Fibroblast of lung (primary cell): ENCODE data around the gene CNOT8. TPM values are rescaled to one million over a fixed set of nuclear protein-coding genes. Genes with fewer than 3 reads are reported as not detected.
"Not testable (repeated sequence)": the region's sequence is repeated elsewhere in the genome, so short reads cannot be mapped to it uniquely, and the experiment has no call there.

ENCODE experiments used
- DNase-seq, 2 donors: peaks; one replicate each; pipeline versions ENCODE4 v3.0.0 to v3.0.0-alpha.2; 2010; ENCODE audit warnings: low read depth in 2 of 2
- H2AFZ ChIP-seq: 2 replicates; pipeline ENCODE4 v1.5.1; 2012; ENCODE audit warnings: low read length, control low read depth, inconsistent platforms
- H3K27ac ChIP-seq: 2 replicates; pipeline ENCODE4 v1.5.1; 2011; ENCODE audit warnings: low read length, control low read depth; ENCODE audit not compliant: insufficient read depth
- H3K27me3 ChIP-seq: 2 replicates; pipeline ENCODE4 v1.5.1; 2011; ENCODE audit warnings: mild to moderate bottlenecking, low read length; ENCODE audit not compliant: control insufficient read depth, insufficient read depth
- H3K36me3 ChIP-seq: 2 replicates; pipeline ENCODE4 v1.5.1; 2011; ENCODE audit warnings: low read length; ENCODE audit not compliant: control insufficient read depth, insufficient read depth
- H3K4me1 ChIP-seq: 2 replicates; pipeline ENCODE4 v1.5.1; 2011; ENCODE audit warnings: low read length; ENCODE audit not compliant: control insufficient read depth, insufficient read depth; ENCODE audit errors: extremely low read depth
- H3K4me2 ChIP-seq: 2 replicates; pipeline ENCODE4 v1.5.1; 2011; ENCODE audit warnings: low read length, control low read depth; ENCODE audit not compliant: insufficient read depth; ENCODE audit errors: extremely low read depth
- H3K4me3 ChIP-seq, 4 experiments: fragments of 200-600 bp in 1 of 4; sonication (generic) in 1 of 4; replicated peaks in 1 of 4; 2 replicates each; pipeline ENCODE4 v1.5.1; 2011 to 2016; ENCODE audit warnings: low read length in 4 of 4, low read depth in 3 of 4, mild to moderate bottlenecking in 3 of 4, control low read depth in 2 of 4, inconsistent platforms in 1 of 4, mixed read lengths in 1 of 4; ENCODE audit not compliant: insufficient read depth in 1 of 4; ENCODE audit errors: control extremely low read depth in 1 of 4
- H3K79me2 ChIP-seq: 2 replicates; pipeline ENCODE4 v1.5.1; 2012; ENCODE audit warnings: mild to moderate bottlenecking, low read length, inconsistent platforms; ENCODE audit not compliant: control insufficient read depth, insufficient read depth
- H3K9ac ChIP-seq: 2 replicates; pipeline ENCODE4 v1.5.1; 2011; ENCODE audit warnings: mild to moderate bottlenecking, low read length, control low read depth; ENCODE audit not compliant: insufficient read depth
- H3K9me3 ChIP-seq: 2 replicates; pipeline ENCODE4 v1.5.1; 2012; ENCODE audit warnings: low read depth, low read length; ENCODE audit not compliant: control insufficient read depth, insufficient read depth
- H4K20me1 ChIP-seq: 2 replicates; pipeline ENCODE4 v1.5.1; 2011; ENCODE audit warnings: low read length; ENCODE audit not compliant: control insufficient read depth, insufficient read depth; ENCODE audit errors: extremely low read depth
- EZH2 ChIP-seq: IDR thresholded peaks from 2 replicates; pipeline ENCODE4 v1.5.1; 2012; ENCODE audit warnings: low read length, control low read depth, mild to moderate bottlenecking; ENCODE audit errors: missing control alignments
- polyA plus RNA-seq, 2 donors: library from polyadenylated mRNA; depleted of rRNA in 1 of 2; stranded (reverse) in 1 of 2; unstranded in 1 of 2; fragments of >200 nt; gene quantifications; 2 replicates each; pipeline ENCODE4 v1.2.1, GENCODE V29; 2011 to 2012; ENCODE audit warnings: missing spikeins in 1 of 2
- total RNA-seq: library from RNA; depleted of rRNA; stranded (reverse); fragments of >200 nt; gene quantifications from 2 replicates; pipeline ENCODE4 v1.2.1, GENCODE V29; 2014
- TF ChIP-seq, protein P1 (sequence below), 2 donors: IDR thresholded peaks in 1 of 2; conservative IDR thresholded peaks in 1 of 2; 1 replicate in 1 of 2; 2 replicates in 1 of 2; pipeline ENCODE4 v1.5.1; 2011 to 2012; ENCODE audit warnings: low read length in 2 of 2, control low read depth in 1 of 2, inconsistent platforms in 1 of 2, low read depth in 1 of 2, mild to moderate bottlenecking in 1 of 2

CNOT8 gene
- total and polyA plus RNA-seq, 2 donors (not counting 1 experiment from before 2014, with no cell fraction given) = 50.7 to 66.7 TPM

DNA sequence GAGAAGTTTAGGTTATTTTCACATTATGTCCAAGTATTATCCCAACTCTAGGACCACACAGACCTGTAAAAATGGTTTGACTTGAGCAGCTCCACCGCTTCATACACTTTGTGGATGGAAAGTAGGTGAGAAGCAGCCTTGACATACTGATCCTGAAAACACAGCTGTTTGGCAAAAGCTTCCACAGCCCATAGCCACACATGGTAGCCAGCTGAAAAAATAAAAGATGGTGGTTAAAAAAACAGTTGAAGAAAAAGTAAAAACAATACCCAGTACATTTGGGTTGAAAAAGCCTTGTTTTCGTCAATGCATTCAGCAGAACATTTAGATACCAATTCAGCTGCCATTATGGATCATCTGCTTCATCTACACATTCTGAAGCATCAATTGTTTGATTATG lies 42.8 kb downstream of the CNOT8 start:
- no peak overlapping the region for H3K9ac ChIP-seq
- no peaks in the 10 kb centered on the region for H3K9me3 ChIP-seq
- no peak overlapping the region for H3K4me2 ChIP-seq
- H3K27me3 ChIP-seq = no peaks in the 10 kb centered on the region
- H3K36me3 ChIP-seq = peaks cover 7% of the 10 kb centered on the region
- no peaks in the 10 kb centered on the region for H4K20me1 ChIP-seq
- no peak overlapping the region for H2AFZ ChIP-seq
- no peaks in the 10 kb centered on the region for H3K79me2 ChIP-seq
- no peaks in the 10 kb centered on the region for H3K4me1 ChIP-seq
- DNase-seq = peak; percentile 15 to 57
- TF ChIP-seq EZH2 = no peak
- TF ChIP-seq, protein P1, sequence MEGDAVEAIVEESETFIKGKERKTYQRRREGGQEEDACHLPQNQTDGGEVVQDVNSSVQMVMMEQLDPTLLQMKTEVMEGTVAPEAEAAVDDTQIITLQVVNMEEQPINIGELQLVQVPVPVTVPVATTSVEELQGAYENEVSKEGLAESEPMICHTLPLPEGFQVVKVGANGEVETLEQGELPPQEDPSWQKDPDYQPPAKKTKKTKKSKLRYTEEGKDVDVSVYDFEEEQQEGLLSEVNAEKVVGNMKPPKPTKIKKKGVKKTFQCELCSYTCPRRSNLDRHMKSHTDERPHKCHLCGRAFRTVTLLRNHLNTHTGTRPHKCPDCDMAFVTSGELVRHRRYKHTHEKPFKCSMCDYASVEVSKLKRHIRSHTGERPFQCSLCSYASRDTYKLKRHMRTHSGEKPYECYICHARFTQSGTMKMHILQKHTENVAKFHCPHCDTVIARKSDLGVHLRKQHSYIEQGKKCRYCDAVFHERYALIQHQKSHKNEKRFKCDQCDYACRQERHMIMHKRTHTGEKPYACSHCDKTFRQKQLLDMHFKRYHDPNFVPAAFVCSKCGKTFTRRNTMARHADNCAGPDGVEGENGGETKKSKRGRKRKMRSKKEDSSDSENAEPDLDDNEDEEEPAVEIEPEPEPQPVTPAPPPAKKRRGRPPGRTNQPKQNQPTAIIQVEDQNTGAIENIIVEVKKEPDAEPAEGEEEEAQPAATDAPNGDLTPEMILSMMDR (conservative IDR thresholded peaks at IDR 0.05 in 1 of 2, IDR thresholded peaks at IDR 0.05 in 1 of 2; ENCODE audit: low read depth in 1 of 2, low read length in 2 of 2) = no peak
- no peak overlapping the region for H3K27ac ChIP-seq
- H3K4me3 ChIP-seq = no peak overlapping the region

DNA sequence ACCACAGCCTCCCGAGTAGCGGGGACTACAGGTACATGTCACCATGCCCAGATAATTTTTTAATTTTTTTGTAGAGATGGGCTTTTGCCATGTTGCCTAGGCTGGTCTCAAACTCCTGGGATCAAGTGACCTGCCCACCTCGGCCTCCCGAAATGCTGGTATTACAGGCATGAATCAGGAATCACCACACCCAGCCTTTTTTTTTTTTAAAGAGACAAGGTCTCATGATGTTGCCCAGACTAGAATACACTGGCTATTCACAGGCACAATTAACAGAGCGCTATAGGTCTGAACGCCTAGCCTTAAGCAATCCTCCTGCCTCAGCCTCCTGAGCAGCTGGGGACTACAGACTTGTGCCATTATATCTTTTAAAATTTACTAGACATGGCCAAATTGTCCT lies 43.5 kb downstream of the CNOT8 start:
- Histone ChIP-seq H3K36me3 (peaks cover 7% of the 10 kb centered on the region), H3K27ac (no peak overlapping the region)
- TF ChIP-seq EZH2 = no peak
- TF ChIP-seq, protein P1 (conservative IDR thresholded peaks at IDR 0.05 in 1 of 2, IDR thresholded peaks at IDR 0.05 in 1 of 2; ENCODE audit: low read depth in 1 of 2, low read length in 2 of 2) = no peak

DNA sequence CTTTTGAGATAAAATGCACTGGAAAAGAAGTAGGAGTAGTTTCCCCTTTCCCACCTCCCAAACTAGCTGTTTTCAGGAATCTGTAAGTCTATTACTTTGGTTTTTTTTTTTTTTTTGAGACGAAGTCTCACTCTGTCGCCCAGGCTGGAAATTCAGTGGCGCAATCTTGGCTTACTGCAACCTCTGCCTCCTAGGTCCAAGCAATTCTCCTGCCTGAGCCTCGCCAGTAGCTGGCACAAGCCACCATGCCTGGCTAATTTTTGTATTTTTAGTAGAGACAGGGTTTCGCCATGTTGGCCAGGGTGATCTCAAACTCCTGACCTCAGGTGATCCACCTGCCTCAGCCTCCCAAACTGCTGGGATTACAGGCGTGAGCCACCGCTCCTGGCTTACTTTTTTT lies 47.2 kb downstream of the CNOT8 start:
- not testable (repeated sequence) for H3K4me1 ChIP-seq, H3K36me3 ChIP-seq, DNase-seq

More for the DNA sequence above, 43.5 kb downstream of the CNOT8 start:
- no peaks in the 10 kb centered on the region for H3K79me2 ChIP-seq
- H3K4me1 ChIP-seq = no peaks in the 10 kb centered on the region
- no peaks in the 10 kb centered on the region for H4K20me1 ChIP-seq
- DNase-seq = no peak
- no peak overlapping the region for H3K4me2 ChIP-seq
- H3K4me3 ChIP-seq = no peak overlapping the region
- H3K9me3 ChIP-seq = no peaks in the 10 kb centered on the region
- no peaks in the 10 kb centered on the region for H3K27me3 ChIP-seq
- H3K9ac ChIP-seq = no peak overlapping the region
- H2AFZ ChIP-seq = no peak overlapping the region

More for the DNA sequence above, 47.2 kb downstream of the CNOT8 start:
- not testable (repeated sequence) for H3K4me3 ChIP-seq, H3K79me2 ChIP-seq, H3K27me3 ChIP-seq, H3K4me2 ChIP-seq, H3K9ac ChIP-seq, H3K9me3 ChIP-seq, H2AFZ ChIP-seq, H3K27ac ChIP-seq, H4K20me1 ChIP-seq
